Inferior parietal cortex (tissue), 1 donor: ENCODE measurements around the gene TRPC4.

Experiments
- DNase-seq: peaks from one replicate; pipeline ENCODE4 v3.0.0-alpha.2; 2016; ENCODE audit errors: extremely low spot score

TRPC4 gene

GRCh38 chr13:37716420-37717195 lies 153.0 kb downstream of the TRPC4 start:
- no peak for DNase-seq

GRCh38 chr13:37715606-37716015 lies 154.0 kb downstream of the TRPC4 start:
- no peak for DNase-seq

- DNase-seq, result no peak
Measured at GRCh38 chr13:37709318-37709717, 160.3 kb downstream of the TRPC4 start.

- no peak for DNase-seq
Measured at GRCh38 chr13:37707739-37708500, 161.7 kb downstream of the TRPC4 start.

GRCh38 chr13:37706041-37706440 lies 163.5 kb downstream of the TRPC4 start:
- DNase-seq, result no peak

- no peak for DNase-seq
Measured at GRCh38 chr13:37701972-37702371, 167.6 kb downstream of the TRPC4 start.

- DNase-seq, result no peak
Measured at GRCh38 chr13:37701306-37701705, 168.3 kb downstream of the TRPC4 start.

GRCh38 chr13:37700887-37701286 lies 168.7 kb downstream of the TRPC4 start:
- no peak for DNase-seq

- no peak for DNase-seq
Measured at GRCh38 chr13:37695200-37695599, 174.4 kb downstream of the TRPC4 start.

GRCh38 chr13:37690361-37690760 lies 179.2 kb downstream of the TRPC4 start:
- no peak for DNase-seq

GRCh38 chr13:37686501-37686900 lies 183.1 kb downstream of the TRPC4 start:
- no peak for DNase-seq

- DNase-seq, result no peak
Measured at GRCh38 chr13:37685206-37685605, 184.4 kb downstream of the TRPC4 start.

- DNase-seq, result no peak
Measured at GRCh38 chr13:37682496-37682895, 187.1 kb downstream of the TRPC4 start.

- DNase-seq, result no peak
Measured at GRCh38 chr13:37681281-37682032, 188.1 kb downstream of the TRPC4 start.

- no peak for DNase-seq
Measured at GRCh38 chr13:37680137-37680536, 189.4 kb downstream of the TRPC4 start.

- DNase-seq, result no peak
Measured at GRCh38 chr13:37679043-37679442, 190.5 kb downstream of the TRPC4 start.

- DNase-seq, result no peak
Measured at GRCh38 chr13:37669845-37670244, 199.7 kb downstream of the TRPC4 start.

GRCh38 chr13:37667702-37668101 lies 201.9 kb downstream of the TRPC4 start:
- no peak for DNase-seq

- DNase-seq, result no peak
Measured at GRCh38 chr13:37666036-37666435, 203.5 kb downstream of the TRPC4 start.

GRCh38 chr13:37665420-37665819 lies 204.2 kb downstream of the TRPC4 start:
- no peak for DNase-seq

GRCh38 chr13:37663724-37664123 lies 205.8 kb downstream of the TRPC4 start:
- DNase-seq, result no peak

GRCh38 chr13:37662624-37663023 lies 206.9 kb downstream of the TRPC4 start:
- no peak for DNase-seq
